GM19438 (cell line): ENCODE measurements around the gene DAB1.

Experiments
- ATAC-seq: cut with Tn5 transposase; IDR thresholded peaks from one replicate; pipeline ENCODE4 v1.9.1; 2021; ENCODE audit warnings: low read depth; ENCODE audit not compliant: unreplicated experiment

DAB1 gene

GRCh38 chr1:56995414-56996100 is 428.3 kb downstream of the DAB1 start:
- no peak for ATAC-seq

- ATAC-seq = no peak
Observed at GRCh38 chr1:56993475-56993874, 430.4 kb downstream of the DAB1 start.

- no peak for ATAC-seq
Observed at GRCh38 chr1:56992318-56993125, 431.3 kb downstream of the DAB1 start.

GRCh38 chr1:56991576-56991975 is 432.3 kb downstream of the DAB1 start:
- ATAC-seq = no peak

- ATAC-seq = no peak
Observed at GRCh38 chr1:56986397-56986796, 437.5 kb downstream of the DAB1 start.

GRCh38 chr1:56985857-56986256 is 438.0 kb downstream of the DAB1 start:
- ATAC-seq = no peak

GRCh38 chr1:56983484-56983883 is 440.4 kb downstream of the DAB1 start:
- ATAC-seq = no peak

GRCh38 chr1:56979986-56980755 is 443.7 kb downstream of the DAB1 start:
- ATAC-seq = no peak

- ATAC-seq = no peak
Observed at GRCh38 chr1:56978819-56979218, 445.0 kb downstream of the DAB1 start.

- no peak for ATAC-seq
Observed at GRCh38 chr1:56977910-56978309, 445.9 kb downstream of the DAB1 start.

- ATAC-seq = no peak
Observed at GRCh38 chr1:56975446-56975845, 448.4 kb downstream of the DAB1 start.

- ATAC-seq = no peak
Observed at GRCh38 chr1:56973923-56974742, 449.7 kb downstream of the DAB1 start.

- ATAC-seq = no peak
Observed at GRCh38 chr1:56972976-56973375, 450.9 kb downstream of the DAB1 start.

GRCh38 chr1:56970280-56970679 is 453.6 kb downstream of the DAB1 start:
- ATAC-seq = no peak

- no peak for ATAC-seq
Observed at GRCh38 chr1:56968878-56969495, 454.9 kb downstream of the DAB1 start.

- no peak for ATAC-seq
Observed at GRCh38 chr1:56967900-56968832, 455.7 kb downstream of the DAB1 start.

- ATAC-seq = no peak
Observed at GRCh38 chr1:56967355-56967754, 456.5 kb downstream of the DAB1 start.

GRCh38 chr1:56966698-56966999 is 457.2 kb downstream of the DAB1 start:
- no peak for ATAC-seq
